IMR-90 (cell line): Measurements from ENCODE around the gene STING1. TPM values are rescaled to one million over a fixed set of nuclear protein-coding genes. Genes with fewer than 3 reads are reported as not detected.
A peak's percentile ranks its signal among the peaks of the same experiment; 100 is the strongest.

Experiments used
- ATAC-seq: fragments of 200-7000 bp; cut with Tn5 transposase; 2 replicates; pipeline ENCODE4 v1.9.1; 2020; ENCODE audit warnings: low read depth, mild to moderate bottlenecking, moderate library complexity
- BruUV-seq: library from RNA; stranded (reverse); fragments of 400-500 nt; replicated peaks from 2 replicates; lab custom pipeline; 2021; lab: Mats Ljungman, UMichigan
- CTCF ChIA-PET: fragments of 300-600 bp; formaldehyde crosslinking; extraction: SDS; loops from one replicate; lab custom pipeline; 2021; ENCODE audit warnings: antibody characterized with exemption; lab: Yijun Ruan, JAX
- POLR2A ChIA-PET: fragments of 300-600 bp; sonication (Branson Sonifier 250); formaldehyde crosslinking; loops from one replicate; lab custom pipeline; 2022; ENCODE audit warnings: antibody characterized with exemption; ENCODE audit not compliant: unreplicated experiment; lab: Charles Lee
- DNase-seq: peaks from one replicate; pipeline ENCODE4 v3.0.0; 2013
- H2AFZ ChIP-seq: replicated peaks from 2 replicates; pipeline ENCODE3; 2013; ENCODE audit warnings: low read length, mild to moderate bottlenecking; ENCODE audit not compliant: poor library complexity
- H2AK5ac ChIP-seq: 2 replicates; pipeline ENCODE4 v1.6.1; 2013; ENCODE audit warnings: low read depth, low read length, inconsistent platforms
- H2AK9ac ChIP-seq: replicated peaks from 2 replicates; pipeline ENCODE3; 2013; ENCODE audit warnings: mild to moderate bottlenecking, low read depth, low read length, moderate library complexity; ENCODE audit not compliant: poor library complexity
- H2BK120ac ChIP-seq: 2 replicates; pipeline ENCODE4 v1.6.1; 2013; ENCODE audit warnings: low read depth, low read length, inconsistent platforms
- H2BK15ac ChIP-seq: 3 replicates; pipeline ENCODE4 v1.6.1; 2013; ENCODE audit warnings: low read depth, low read length, inconsistent platforms
- H2BK20ac ChIP-seq: 2 replicates; pipeline ENCODE4 v1.6.1; 2013; ENCODE audit warnings: low read depth, mild to moderate bottlenecking, inconsistent platforms, low read length, moderate library complexity
- H2BK5ac ChIP-seq: 2 replicates; pipeline ENCODE4 v1.6.1; 2013; ENCODE audit warnings: mild to moderate bottlenecking, low read depth, low read length, inconsistent platforms; ENCODE audit not compliant: poor library complexity, severe bottlenecking
- H3K14ac ChIP-seq: replicated peaks from 2 replicates; pipeline ENCODE4 v1.6.1; 2013; ENCODE audit warnings: low read depth, low read length, inconsistent platforms
- H3K18ac ChIP-seq: 2 replicates; pipeline ENCODE4 v1.6.1; 2013; ENCODE audit warnings: low read depth, low read length, control low read depth
- H3K23ac ChIP-seq: 2 replicates; pipeline ENCODE4 v1.6.1; 2013; ENCODE audit warnings: low read depth, low read length, inconsistent platforms
- H3K27ac ChIP-seq: 2 replicates; pipeline ENCODE4 v1.5.1; 2013; ENCODE audit warnings: mild to moderate bottlenecking, control low read depth, low read length; ENCODE audit not compliant: insufficient read depth
- H3K27me3 ChIP-seq: 2 replicates; pipeline ENCODE4 v1.6.1; 2013; ENCODE audit warnings: low read length; ENCODE audit not compliant: control insufficient read depth, insufficient read depth
- H3K36me3 ChIP-seq: 2 replicates; pipeline ENCODE4 v1.6.1; 2013; ENCODE audit warnings: low read length, mixed read lengths; ENCODE audit not compliant: control insufficient read depth, insufficient read depth
- H3K4ac ChIP-seq: 2 replicates; pipeline ENCODE4 v1.6.1; 2013; ENCODE audit warnings: low read depth, low read length, inconsistent platforms
- H3K4me1 ChIP-seq: 2 replicates; pipeline ENCODE4 v1.6.1; 2013; ENCODE audit warnings: low read length, mixed read lengths; ENCODE audit not compliant: control insufficient read depth, insufficient read depth
- H3K4me2 ChIP-seq: 2 replicates; pipeline ENCODE4 v1.6.1; 2013; ENCODE audit warnings: low read depth, mild to moderate bottlenecking, control low read depth, low read length, moderate library complexity
- H3K4me3 ChIP-seq: 2 replicates; pipeline ENCODE4 v1.5.1; 2013; ENCODE audit warnings: low read depth, mild to moderate bottlenecking, control low read depth, low read length, moderate library complexity; ENCODE audit not compliant: insufficient read depth
- H3K56ac ChIP-seq: 2 replicates; pipeline ENCODE4 v1.6.1; 2013; ENCODE audit warnings: low read length, inconsistent platforms; ENCODE audit not compliant: insufficient read depth; ENCODE audit errors: extremely low read depth
- H3K79me1 ChIP-seq, 2 experiments: 2 replicates each; pipeline ENCODE4 v1.6.1; 2013; ENCODE audit warnings: low read length in 2 of 2, inconsistent platforms in 1 of 2, low read depth in 1 of 2
- H3K9ac ChIP-seq: 2 replicates; pipeline ENCODE4 v1.6.1; 2013; ENCODE audit warnings: low read depth, low read length, control low read depth
- H3K9me1 ChIP-seq: 2 replicates; pipeline ENCODE4 v1.6.1; 2013; ENCODE audit warnings: low read length, inconsistent platforms; ENCODE audit not compliant: insufficient read depth
- H3K9me3 ChIP-seq: 2 replicates; pipeline ENCODE4 v1.6.1; 2013; ENCODE audit warnings: low read length; ENCODE audit not compliant: control insufficient read depth, insufficient read depth
- H4K20me1 ChIP-seq: 2 replicates; pipeline ENCODE4 v1.6.1; 2013; ENCODE audit warnings: low read length, inconsistent platforms; ENCODE audit not compliant: insufficient read depth
- H4K5ac ChIP-seq: 2 replicates; pipeline ENCODE4 v1.6.1; 2013; ENCODE audit warnings: mild to moderate bottlenecking, low read depth, low read length, control low read depth
- H4K8ac ChIP-seq, 2 experiments: 2 replicates each; pipeline ENCODE4 v1.6.1; 2013; ENCODE audit warnings: low read depth in 2 of 2, low read length in 2 of 2, control low read depth in 1 of 2, inconsistent platforms in 1 of 2
- H4K91ac ChIP-seq: 2 replicates; pipeline ENCODE4 v1.6.1; 2013; ENCODE audit warnings: low read depth, low read length, inconsistent platforms; ENCODE audit not compliant: insufficient read depth
- BHLHE40 ChIP-seq: fragments of 150-350 bp; IDR thresholded peaks from 2 replicates; pipeline ENCODE4 v1.6.1; 2016; ENCODE audit warnings: mild to moderate bottlenecking, low read depth, low read length
- CEBPB ChIP-seq: IDR thresholded peaks from 2 replicates; pipeline ENCODE4 v1.6.1; 2012; ENCODE audit warnings: low read depth, low read length, improper control_type of control experiment
- FOS ChIP-seq: fragments of 150-350 bp; IDR thresholded peaks from 2 replicates; pipeline ENCODE4 v1.6.1; 2016; ENCODE audit warnings: low read depth, low read length
- NFE2L2 ChIP-seq: fragments of 150-350 bp; IDR thresholded peaks from 2 replicates; pipeline ENCODE4 v1.6.1; 2016; ENCODE audit warnings: low read depth, mild to moderate bottlenecking, low read length
- WGBS, 2 experiments: methylation state at CpG; one replicate each; pipeline versions ENCODE4 v1.1.5 to v1.1.7; 2013; ENCODE audit warnings: missing lambda C conversion rate in 2 of 2; ENCODE audit not compliant: insufficient read length in 1 of 2; ENCODE audit errors: extremely low coverage in 2 of 2; 5-methylcytosine and 5-hydroxymethylcytosine counted together
- dilution Hi-C: fragments of 300-500 bp; cut with HindIII; formaldehyde crosslinking; loops from one replicate; pipeline ENCODE4 v1.14.3; 2018; ENCODE audit warnings: low sequenced_read_pairs; ENCODE audit not compliant: unreplicated experiment
- in situ Hi-C: fragments of 300-500 bp; cut with MboI; formaldehyde crosslinking; loops from 3 replicates; pipeline ENCODE4 v1.14.3; 2019; ENCODE audit warnings: low sequenced_read_pairs, inconsistent platforms, mixed read lengths
- intact Hi-C: fragments of 100-400 bp; cut with micrococcal nuclease; formaldehyde crosslinking; loops from 2 replicates; pipeline ENCODE4 v1.10.0; 2022
- polyA plus RNA-seq, 3 experiments: library from polyadenylated mRNA; depleted of rRNA; stranded (reverse); fragments of >200 nt; gene quantifications; 2 replicates each; pipeline ENCODE4 v1.2.3, GENCODE V29; 2012; ENCODE audit warnings: low replicate concordance in 1 of 3
- total RNA-seq: library from RNA; depleted of rRNA; stranded (reverse); fragments of >200 nt; gene quantifications from 2 replicates; pipeline ENCODE4 v1.2.3, GENCODE V29; 2012

Gene STING1
- total and polyA plus RNA-seq, 2 of the 4 experiments (the other 2 are of a cell fraction): 18.6 to 63.5 TPM

- dilution Hi-C loops (no loop called here), intact Hi-C loops (no loop called here), in situ Hi-C loops (no loop called here)
- Histone ChIP-seq H3K27ac (peak overlapping the region; percentile 83), H3K79me1 (no peaks in the 10 kb centered on the region), H2AFZ (no peak overlapping the region), H3K14ac (peak overlapping the region; percentile 96), H2AK5ac (peak overlapping the region; percentile 88; the same call in 1 of the 2 replicates), H2BK5ac (peak overlapping the region; percentile 93), H2BK15ac (peak overlapping the region; percentile 79), H2AK9ac (no peak overlapping the region), H3K4me1 (peaks cover 19% of the 10 kb centered on the region), H3K9ac (no peak overlapping the region), H3K4me2 (no peak overlapping the region), H2BK20ac (peak overlapping the region; percentile 96), H3K56ac (peak overlapping the region; percentile 62), H4K91ac (peak overlapping the region; percentile 73; the same call in 1 of the 2 replicates), H4K8ac (peak overlapping the region; percentile 66 to 91), H3K4ac (peak overlapping the region; percentile 98), H3K9me1 (peaks cover 18% of the 10 kb centered on the region), H2BK120ac (peak overlapping the region; percentile 98), H3K36me3 (no peaks in the 10 kb centered on the region), H3K4me3 (no peak overlapping the region), H3K9me3 (no peaks in the 10 kb centered on the region), H4K5ac (peak overlapping the region; percentile 52), H3K23ac (peak overlapping the region; percentile 94; the same call in 1 of the 2 replicates), H4K20me1 (no peaks in the 10 kb centered on the region), H3K18ac (peak overlapping the region; percentile 70; the same call in 1 of the 2 replicates), H3K27me3 (no peaks in the 10 kb centered on the region)
- peak; percentile 38; the same call in 1 of the 2 replicates for TF ChIP-seq BHLHE40
- TF ChIP-seq NFE2L2: no peak
- peak; percentile 59; the same call in 1 of the 2 replicates for TF ChIP-seq CEBPB
- peak; percentile 88 for TF ChIP-seq FOS
- POLR2A ChIA-PET: interaction anchor here (1.4 kb wide), 1 partner anchor 18 kb away, joined by 3 read pairs; no protein-coding TSS in a partner anchor
- ATAC-seq: peak; percentile 75
- WGBS, 2 experiments: no CpG with 5 or more reads among the region's 3 CpGs
- BruUV-seq: no TSS peak
- peak; percentile 89 for DNase-seq
- CTCF ChIA-PET: interaction anchor here (1.5 kb wide), 1 partner anchor 22 kb away, joined by 3 read pairs; no protein-coding TSS in a partner anchor
Observed at GRCh38 chr5:139495638-139496435, 13.3 kb upstream of the STING1 start.
